DOHH2 (cell line): ENCODE data around the gene TBR1.

Source experiments
- H3F3A ChIP-seq: fragments of 200-600 bp; sonication (generic), shearing (Covaris generic); 2 replicates; pipeline ENCODE4 v1.6.0; 2016; ENCODE audit warnings: antibody characterized with exemption, mild to moderate bottlenecking; ENCODE audit not compliant: control insufficient read depth, insufficient read depth
- H3K27ac ChIP-seq: fragments of 200-600 bp; sonication (generic); 2 replicates; pipeline ENCODE4 v1.5.1; 2014; ENCODE audit warnings: low read depth, mild to moderate bottlenecking, low read length, moderate library complexity
- H3K27me3 ChIP-seq: fragments of 200-600 bp; sonication (generic); 2 replicates; pipeline ENCODE4 v1.6.1; 2014; ENCODE audit warnings: mild to moderate bottlenecking, low read length, mixed read lengths; ENCODE audit not compliant: control insufficient read depth
- H3K36me3 ChIP-seq: fragments of 200-600 bp; sonication (generic); 2 replicates; pipeline ENCODE4 v1.6.1; 2014; ENCODE audit warnings: mild to moderate bottlenecking, low read length, moderate library complexity, mixed read lengths; ENCODE audit not compliant: control insufficient read depth
- H3K4me1 ChIP-seq: fragments of 200-600 bp; sonication (generic); 2 replicates; pipeline ENCODE4 v1.6.1; 2014; ENCODE audit warnings: mild to moderate bottlenecking, low read length, mixed read lengths; ENCODE audit not compliant: control insufficient read depth
- H3K4me2 ChIP-seq: fragments of 200-600 bp; sonication (generic); 2 replicates; pipeline ENCODE4 v1.6.0; 2014; ENCODE audit warnings: mild to moderate bottlenecking, low read length, moderate library complexity
- H3K4me3 ChIP-seq: fragments of 200-600 bp; sonication (generic); 2 replicates; pipeline ENCODE4 v1.5.1; 2014; ENCODE audit warnings: mild to moderate bottlenecking, low read length, mixed read lengths
- H3K79me2 ChIP-seq: fragments of 200-600 bp; sonication (generic); 2 replicates; pipeline ENCODE4 v1.6.1; 2014; ENCODE audit warnings: mild to moderate bottlenecking, low read length, mixed read lengths; ENCODE audit not compliant: control insufficient read depth
- H3K9me2 ChIP-seq: fragments of 200-600 bp; sonication (generic); replicated peaks from 2 replicates; pipeline ENCODE4 v1.6.1; 2014; ENCODE audit warnings: mild to moderate bottlenecking, low read length, mixed read lengths; ENCODE audit not compliant: control insufficient read depth
- H3K9me3 ChIP-seq: fragments of 200-600 bp; sonication (generic); 2 replicates; pipeline ENCODE4 v1.6.1; 2014; ENCODE audit warnings: antibody characterized with exemption, low read length, mixed read lengths; ENCODE audit not compliant: control insufficient read depth, insufficient read depth
- H4K20me1 ChIP-seq: fragments of 200-600 bp; sonication (generic); 2 replicates; pipeline ENCODE4 v1.6.0; 2014; ENCODE audit warnings: low read depth, mild to moderate bottlenecking, antibody characterized with exemption, low read length, moderate library complexity; ENCODE audit not compliant: control insufficient read depth, insufficient read depth
- EZH2phosphoT487 ChIP-seq: fragments of 200-600 bp; sonication (generic); IDR thresholded peaks from 2 replicates; pipeline ENCODE4 v1.6.1; 2017; ENCODE audit warnings: borderline replicate concordance, mild to moderate bottlenecking, antibody characterized with exemption, low read length, moderate library complexity, mixed read lengths
- TF ChIP-seq, protein P1 (sequence below): fragments of 200-600 bp; sonication (generic); IDR thresholded peaks from one replicate; pipeline ENCODE4 v1.5.1; 2014; ENCODE audit warnings: antibody characterized with exemption, mild to moderate bottlenecking, low read depth, low read length; ENCODE audit not compliant: poor library complexity, severe bottlenecking

Gene TBR1

DNA sequence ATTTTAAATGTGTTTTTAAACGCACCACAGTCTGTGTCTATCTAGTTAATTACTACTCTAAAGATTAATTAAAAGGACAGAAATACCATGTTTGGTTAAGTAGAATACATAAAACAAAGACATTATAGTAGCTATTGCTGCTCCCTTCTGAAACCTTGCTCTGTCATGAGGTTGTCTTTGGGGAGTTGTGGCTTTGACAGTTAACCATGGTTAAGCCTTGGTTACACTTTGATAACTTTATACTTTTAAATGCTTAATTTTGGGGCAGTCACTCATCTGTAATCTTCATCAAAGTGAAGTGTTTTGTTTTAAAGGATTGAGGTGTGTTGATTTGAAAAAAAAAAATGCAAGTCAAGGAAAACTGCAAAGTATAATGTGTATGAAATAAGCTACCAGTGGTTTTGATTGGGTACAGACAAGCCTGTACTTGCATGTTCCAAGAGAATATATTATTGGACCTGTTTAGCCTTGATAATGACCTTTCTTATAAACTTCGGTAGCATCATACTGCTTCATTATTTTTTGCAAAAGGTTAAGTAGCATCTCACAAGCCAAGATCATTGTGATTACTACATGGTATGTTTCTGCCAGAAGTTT, 29.8 kb upstream of the TBR1 start:
- H3K9me3 ChIP-seq, result no peaks in the 10 kb centered on the region

DNA sequence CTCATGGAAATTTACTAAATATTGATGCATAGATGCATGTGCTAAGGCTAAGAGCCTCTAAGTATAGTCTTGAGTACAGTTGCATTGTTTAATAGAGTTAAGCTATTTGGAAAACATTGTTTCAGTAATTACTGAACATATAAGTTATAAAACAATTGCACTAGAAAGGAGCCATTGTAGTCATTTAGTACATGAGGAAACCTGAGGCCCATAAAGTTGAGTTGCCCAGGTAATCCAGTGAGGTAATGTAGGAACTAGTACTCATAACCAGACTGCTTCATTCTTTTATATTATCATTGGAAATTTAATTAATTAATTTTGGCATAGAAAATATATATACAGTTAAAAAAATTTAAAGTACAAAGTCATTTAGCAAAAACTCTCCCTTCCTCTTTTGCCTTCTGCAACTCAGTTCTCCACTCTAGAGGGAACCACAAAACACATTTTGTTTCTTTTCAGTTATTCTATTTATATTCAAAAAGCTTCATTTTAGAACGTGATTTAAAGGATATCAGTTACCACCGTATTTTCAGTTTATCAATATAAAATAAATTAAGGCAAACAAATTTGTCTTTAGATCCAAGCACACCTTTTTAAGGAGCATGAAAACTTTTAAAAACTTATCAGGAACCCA, 27.8 kb upstream of the TBR1 start:
- Histone ChIP-seq H3K9me2 (no peaks in the 10 kb centered on the region), H3K27me3 (no peaks in the 10 kb centered on the region), H4K20me1 (no peaks in the 10 kb centered on the region), H3K79me2 (no peaks in the 10 kb centered on the region), H3K36me3 (peaks cover 69% of the 10 kb centered on the region), H3K9me3 (no peaks in the 10 kb centered on the region), H3F3A (no peaks in the 10 kb centered on the region), H3K4me2 (peak overlapping the region; percentile 32), H3K27ac (peak overlapping the region; percentile 37), H3K4me1 (peaks cover 37% of the 10 kb centered on the region), H3K4me3 (no peak overlapping the region)
- no peak for TF ChIP-seq EZH2phosphoT487
- TF ChIP-seq, protein P1, sequence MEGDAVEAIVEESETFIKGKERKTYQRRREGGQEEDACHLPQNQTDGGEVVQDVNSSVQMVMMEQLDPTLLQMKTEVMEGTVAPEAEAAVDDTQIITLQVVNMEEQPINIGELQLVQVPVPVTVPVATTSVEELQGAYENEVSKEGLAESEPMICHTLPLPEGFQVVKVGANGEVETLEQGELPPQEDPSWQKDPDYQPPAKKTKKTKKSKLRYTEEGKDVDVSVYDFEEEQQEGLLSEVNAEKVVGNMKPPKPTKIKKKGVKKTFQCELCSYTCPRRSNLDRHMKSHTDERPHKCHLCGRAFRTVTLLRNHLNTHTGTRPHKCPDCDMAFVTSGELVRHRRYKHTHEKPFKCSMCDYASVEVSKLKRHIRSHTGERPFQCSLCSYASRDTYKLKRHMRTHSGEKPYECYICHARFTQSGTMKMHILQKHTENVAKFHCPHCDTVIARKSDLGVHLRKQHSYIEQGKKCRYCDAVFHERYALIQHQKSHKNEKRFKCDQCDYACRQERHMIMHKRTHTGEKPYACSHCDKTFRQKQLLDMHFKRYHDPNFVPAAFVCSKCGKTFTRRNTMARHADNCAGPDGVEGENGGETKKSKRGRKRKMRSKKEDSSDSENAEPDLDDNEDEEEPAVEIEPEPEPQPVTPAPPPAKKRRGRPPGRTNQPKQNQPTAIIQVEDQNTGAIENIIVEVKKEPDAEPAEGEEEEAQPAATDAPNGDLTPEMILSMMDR, result no peak

More for the DNA sequence above, 29.8 kb upstream of the TBR1 start:
- H3F3A ChIP-seq, result no peaks in the 10 kb centered on the region
- TF ChIP-seq EZH2phosphoT487, result no peak
- H3K27me3 ChIP-seq, result no peaks in the 10 kb centered on the region
- H3K4me3 ChIP-seq, result no peak overlapping the region
- peak overlapping the region; percentile 15; the same call in 1 of the 2 replicates for H3K4me2 ChIP-seq
- H4K20me1 ChIP-seq, result no peaks in the 10 kb centered on the region
- H3K36me3 ChIP-seq, result peaks cover 51% of the 10 kb centered on the region
- no peaks in the 10 kb centered on the region for H3K9me2 ChIP-seq
- H3K4me1 ChIP-seq, result peaks cover 43% of the 10 kb centered on the region
- peak overlapping the region; percentile 22 for H3K27ac ChIP-seq
- H3K79me2 ChIP-seq, result no peaks in the 10 kb centered on the region

DNA sequence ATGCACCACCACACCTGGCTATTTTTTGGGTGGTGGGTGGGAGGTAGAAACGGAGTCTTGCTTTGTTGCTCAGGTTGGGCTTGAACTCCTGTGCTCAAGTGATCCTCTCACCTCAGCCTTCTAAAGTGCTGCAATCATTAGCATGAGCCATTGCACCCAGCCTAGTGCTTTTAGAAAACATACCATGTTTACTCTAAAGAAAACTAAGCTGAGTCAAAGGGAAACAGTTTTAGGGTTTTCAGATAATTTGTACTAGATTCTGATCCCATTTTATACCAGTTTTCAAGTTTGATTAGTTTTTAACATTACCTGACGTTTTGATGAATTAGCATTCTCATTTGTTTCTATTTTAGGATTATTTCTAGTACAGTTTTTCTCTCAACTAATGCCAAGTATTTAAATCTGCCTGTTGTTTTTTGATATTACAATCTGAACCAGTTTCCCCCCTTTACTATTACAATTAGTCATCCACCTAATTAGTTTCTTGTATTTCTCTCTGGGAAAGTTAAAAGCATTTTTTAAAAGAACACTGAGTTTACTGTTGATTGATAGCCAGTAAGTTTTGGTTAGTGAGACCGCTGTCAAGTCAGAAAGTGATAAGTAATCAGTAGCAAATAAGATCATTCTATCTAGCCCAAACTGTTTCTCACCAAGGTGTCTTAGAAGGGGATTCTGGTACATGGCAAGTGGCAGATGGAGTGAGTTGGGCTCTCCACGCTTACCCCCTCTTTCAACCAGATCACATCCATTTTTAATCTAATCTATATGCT, 24.2 kb upstream of the TBR1 start:
- H3K4me1 ChIP-seq, result peaks cover 22% of the 10 kb centered on the region
- no peaks in the 10 kb centered on the region for H3F3A ChIP-seq
- no peaks in the 10 kb centered on the region for H3K9me2 ChIP-seq

More for the DNA sequence above, 24.2 kb upstream of the TBR1 start:
- H3K27ac ChIP-seq, result no peak overlapping the region
- H3K9me3 ChIP-seq, result no peaks in the 10 kb centered on the region
- no peak overlapping the region for H3K4me3 ChIP-seq
- no peaks in the 10 kb centered on the region for H3K79me2 ChIP-seq
- H3K4me2 ChIP-seq, result no peak overlapping the region
- H3K27me3 ChIP-seq, result no peaks in the 10 kb centered on the region
- no peaks in the 10 kb centered on the region for H4K20me1 ChIP-seq
- H3K36me3 ChIP-seq, result peaks cover 78% of the 10 kb centered on the region
- TF ChIP-seq EZH2phosphoT487, result no peak
- TF ChIP-seq, protein P1, result no peak
